C4-2B (cell line): ENCODE data around the gene TMEM109.

ENCODE experiments used
- CTCF ChIP-seq: fragments of 450-650 bp; conservative IDR thresholded peaks from 2 replicates; pipeline ENCODE4 v1.5.1; 2017; ENCODE audit warnings: mild to moderate bottlenecking
- ZFX ChIP-seq: fragments of 450-650 bp; IDR thresholded peaks from 2 replicates; pipeline ENCODE4 v1.6.1; 2017

DNA sequence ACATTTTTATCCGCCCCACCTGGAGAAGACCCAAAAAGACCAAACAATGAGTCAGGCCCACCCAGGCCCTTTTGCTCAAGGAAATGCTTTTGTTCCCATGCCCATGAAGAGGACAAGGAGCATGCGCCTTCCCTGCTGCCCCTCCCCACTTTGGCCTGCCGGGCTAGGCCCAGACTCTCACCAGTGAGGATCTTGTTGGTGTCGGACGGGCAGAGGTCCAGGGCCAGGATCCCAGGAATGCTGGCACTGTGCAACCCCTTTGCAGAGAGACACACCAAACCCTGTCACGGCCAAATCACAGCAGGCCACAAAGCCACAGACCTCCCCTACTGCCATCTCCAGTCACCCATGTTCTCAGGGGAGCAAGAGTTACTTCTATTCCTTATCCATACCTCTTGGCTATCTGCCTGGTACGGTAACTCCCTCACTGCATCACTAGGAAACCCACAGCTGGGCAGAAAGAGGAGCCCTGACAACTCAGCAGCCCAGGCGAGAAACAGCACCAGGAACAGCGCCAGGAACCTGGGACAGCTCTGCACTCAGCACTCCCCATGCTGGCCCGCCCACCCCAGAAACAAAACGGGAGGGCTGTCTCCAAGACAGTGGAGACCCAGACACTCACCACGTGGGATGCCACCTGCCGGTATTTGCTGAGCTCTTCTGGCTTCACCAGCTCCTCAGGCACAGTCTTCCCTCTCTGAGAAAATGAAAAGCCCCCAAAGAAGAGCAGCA lies 13.1 kb upstream of the TMEM109 start:
- TF ChIP-seq CTCF: no peak
- TF ChIP-seq ZFX: no peak
